ENCODE measurements around the gene SSUH2. TPM values are rescaled to one million over a fixed set of nuclear protein-coding genes. Genes with fewer than 3 reads are reported as not detected.

Gene SSUH2
- total and polyA plus RNA-seq, 12 donors, result 0.78 to 6.1 (median 1.7) TPM

- intact Hi-C loops (cut with DNase I), result loop anchor here in 7 of 10 donors (2.0 to 10.0 kb wide), 5 partner anchors 70 to 106 kb away; partner anchors contain the start of genes OXTR (in 7 of the 7) and CAV3 (in 2 of the 7)
- Histone ChIP-seq H3K36me3 (no peaks in the 10 kb centered on the region), H3K27ac (peak overlapping the region in 1 of 10 donors; percentile 37), H3K27me3 (no peaks in the 10 kb centered on the region), H3K9me3 (no peaks in the 10 kb centered on the region), H3K4me3 (no peak overlapping the region), H3K4me1 (peaks cover 8 to 49% (median 33%) of the 10 kb centered on the region in 9 donors)
- DNase-seq (no peak), ATAC-seq (no peak)
- WGBS, 2 donors, result 51 to 67% methylated on average over 4 of the region's 4 CpGs
- no peak for TF ChIP-seq CTCF (IDR thresholded peaks at IDR 0.05)
Measured at GRCh38 chr3:8662594-8662993, 18.0 kb upstream of the SSUH2 start.

GRCh38 chr3:8660175-8661118 is 15.8 kb upstream of the SSUH2 start:
- intact Hi-C loops (cut with DNase I), result loop anchor here in 6 of 10 donors (5.0 to 10.0 kb wide), 4 partner anchors 72 to 107 kb away; partner anchors contain the start of genes OXTR (in 6 of the 6) and CAV3 (in 2 of the 6)
- Histone ChIP-seq H3K27ac (peak overlapping the region in 7 of 10 donors; percentile 1 to 93 (median 88)), H3K4me3 (no peak overlapping the region), H3K27me3 (no peaks in the 10 kb centered on the region), H3K9me3 (no peaks in the 10 kb centered on the region), H3K4me1 (peaks cover 8 to 70% (median 36%) of the 10 kb centered on the region in 9 donors), H3K36me3 (no peaks in the 10 kb centered on the region)
- DNase-seq, result no peak
- no peak for TF ChIP-seq CTCF (IDR thresholded peaks at IDR 0.05)
- ATAC-seq, result peak in 1 of 8 donors; percentile 8
- 31 to 45% methylated on average over 7 of the region's 7 CpGs for WGBS, 2 donors

- no peak for TF ChIP-seq CTCF (IDR thresholded peaks at IDR 0.05)
- peaks cover 8 to 71% (median 36%) of the 10 kb centered on the region in 9 donors for H3K4me1 ChIP-seq
- peaks cover 0 to 1% (median 0%) of the 10 kb centered on the region in 11 donors for H3K9me3 ChIP-seq
- ATAC-seq, result no peak
- H3K27me3 ChIP-seq, result no peaks in the 10 kb centered on the region
- no peak overlapping the region for H3K4me3 ChIP-seq
- peak overlapping the region; percentile 14 to 93 (median 80) for H3K27ac ChIP-seq
- intact Hi-C loops (cut with DNase I), result no loop called here
- 84 to 91% methylated on average over 4 of the region's 4 CpGs for WGBS, 2 donors
- no peaks in the 10 kb centered on the region for H3K36me3 ChIP-seq
- no peak for DNase-seq
Measured at GRCh38 chr3:8659242-8659641, 14.6 kb upstream of the SSUH2 start.

GRCh38 chr3:8658306-8659212 is 14.0 kb upstream of the SSUH2 start:
- intact Hi-C loops (cut with DNase I), result no loop called here
- WGBS, 2 donors, result 16 to 23% methylated on average over 12 of the region's 12 CpGs
- peak overlapping the region in 4 of 10 donors; percentile 7 to 23 (median 19) for H3K4me3 ChIP-seq
- no peaks in the 10 kb centered on the region for H3K36me3 ChIP-seq
- peak; percentile 86 to 95 for DNase-seq
- ATAC-seq, result peak; percentile 88 to 95 (median 94)
- H3K27ac ChIP-seq, result peak overlapping the region; percentile 51 to 93 (median 80)
- H3K9me3 ChIP-seq, result peaks cover 0 to 6% (median 0%) of the 10 kb centered on the region in 11 donors
- H3K4me1 ChIP-seq, result peaks cover 8 to 67% (median 36%) of the 10 kb centered on the region in 9 donors
- no peaks in the 10 kb centered on the region for H3K27me3 ChIP-seq
- no peak for TF ChIP-seq CTCF (IDR thresholded peaks at IDR 0.05)

Measured in heart right ventricle (tissue), 16 donors.